A549 (cell line): ENCODE data around the gene LACRT. TPM values are rescaled to one million over a fixed set of nuclear protein-coding genes. Genes with fewer than 3 reads are reported as not detected.

Source experiments
- ATAC-seq, 2 experiments: fragments of 200-7000 bp in 1 of 2; fragments of >200 bp in 1 of 2; cut with Nextera tagmentation in 1 of 2; cut with Tn5 transposase in 1 of 2; 3 replicates each; pipeline versions ENCODE4 v1.8.0 to v1.9.1; 2018 to 2020; ENCODE audit warnings: mild to moderate bottlenecking in 1 of 2, moderate library complexity in 1 of 2
- CTCF ChIA-PET: fragments of 300-600 bp; sonication (Branson Sonifier 250); formaldehyde crosslinking; extraction: SDS; loops from one replicate; lab custom pipeline; 2021; ENCODE audit warnings: antibody characterized with exemption, inconsistent platforms; lab: Yijun Ruan, JAX
- POLR2A ChIA-PET: fragments of 350-600 bp; formaldehyde crosslinking; extraction: SDS; loops from one replicate; lab custom pipeline; 2021; ENCODE audit warnings: antibody characterized with exemption, inconsistent platforms; lab: Yijun Ruan, JAX
- DNase-seq, 2 experiments: peaks; one replicate each; pipeline versions ENCODE4 v3.0.0 to v3.0.0-alpha.2; 2011 to 2016; ENCODE audit warnings: low read depth in 1 of 2, low spot score in 1 of 2
- FAIRE-seq: peaks from 2 replicates; lab custom pipeline; 2011; peaks lifted over from hg19 to GRCh38; lab: Jason Lieb, UNC
- H3K27ac ChIP-seq, 2 experiments: fragments of >200 bp; sonication (Bioruptor Twin); formaldehyde crosslinking; 3 replicates each; pipeline ENCODE4 v1.5.1; 2016 to 2017
- H3K4me1 ChIP-seq: fragments of >200 bp; sonication (Bioruptor Twin); formaldehyde crosslinking; 3 replicates; pipeline ENCODE4 v1.6.1; 2016
- H3K4me2 ChIP-seq: fragments of >200 bp; sonication (Bioruptor Twin); formaldehyde crosslinking; 3 replicates; pipeline ENCODE4 v1.6.1; 2016
- H3K4me3 ChIP-seq: fragments of >200 bp; sonication (Bioruptor Twin); formaldehyde crosslinking; 3 replicates; pipeline ENCODE4 v1.5.1; 2016
- H3K9me3 ChIP-seq: fragments of >200 bp; sonication (Bioruptor Twin); formaldehyde crosslinking; 3 replicates; pipeline ENCODE4 v1.6.1; 2016
- CBX2 ChIP-seq: fragments of 200-600 bp; sonication (generic); IDR thresholded peaks from 2 replicates; pipeline ENCODE4 v1.6.1; 2016; ENCODE audit warnings: low read depth, mild to moderate bottlenecking, borderline replicate concordance
- CBX8 ChIP-seq: fragments of 200-600 bp; sonication (generic); IDR thresholded peaks from 2 replicates; pipeline ENCODE4 v1.6.1; 2016
- CHD2 ChIP-seq: fragments of 150-350 bp; IDR thresholded peaks from 2 replicates; pipeline ENCODE4 v1.6.1; 2014; ENCODE audit warnings: low read length; ENCODE audit not compliant: partially characterized antibody
- CHD4 ChIP-seq: fragments of 200-600 bp; sonication (generic); IDR thresholded peaks from 2 replicates; pipeline ENCODE4 v1.6.1; 2016; ENCODE audit warnings: antibody characterized with exemption, mild to moderate bottlenecking, borderline replicate concordance
- EHMT2 ChIP-seq: fragments of 200-600 bp; sonication (generic); IDR thresholded peaks from 2 replicates; pipeline ENCODE4 v1.6.1; 2016; ENCODE audit warnings: antibody characterized with exemption, low read depth, mild to moderate bottlenecking, moderate library complexity
- EP300 ChIP-seq, 2 experiments: fragments of >200 bp; sonication (Bioruptor Twin); formaldehyde crosslinking; IDR thresholded peaks; 2 replicates in 1 of 2; 3 replicates in 1 of 2; pipeline ENCODE4 v1.6.1; 2016 to 2017
- ESRRA ChIP-seq: fragments of 150-350 bp; IDR thresholded peaks from 2 replicates; pipeline ENCODE4 v1.6.1; 2014; ENCODE audit warnings: mild to moderate bottlenecking, low read length, borderline replicate concordance
- FOXS1 ChIP-seq: fragments of 250-450 bp; sonication (Bioruptor Pico); IDR thresholded peaks from 2 replicates; pipeline ENCODE4 v1.5.0; 2020; ENCODE audit warnings: mild to moderate bottlenecking, moderate library complexity
- GATA3 ChIP-seq: IDR thresholded peaks from 2 replicates; pipeline ENCODE4 v1.6.1; 2012; ENCODE audit warnings: borderline replicate concordance
- HEYL ChIP-seq: fragments of 250-450 bp; sonication (Bioruptor Pico); IDR thresholded peaks from 2 replicates; pipeline ENCODE4 v1.8.0; 2021; ENCODE audit warnings: mild to moderate bottlenecking, moderate library complexity
- HOXA7 ChIP-seq: fragments of 250-450 bp; sonication (Bioruptor Pico); IDR thresholded peaks from 2 replicates; pipeline ENCODE4 v1.5.0; 2020; ENCODE audit warnings: mild to moderate bottlenecking, moderate library complexity
- JUN ChIP-seq, 2 experiments: fragments of >200 bp; sonication (Bioruptor Twin); formaldehyde crosslinking; IDR thresholded peaks; 2 replicates in 1 of 2; 3 replicates in 1 of 2; pipeline ENCODE4 v1.6.1; 2016 to 2017
- JUNB ChIP-seq: fragments of >200 bp; sonication (Bioruptor Twin); formaldehyde crosslinking; IDR thresholded peaks from 2 replicates; pipeline ENCODE4 v1.6.1; 2016
- KDM5A ChIP-seq: fragments of 200-600 bp; sonication (generic); IDR thresholded peaks from 2 replicates; pipeline ENCODE4 v1.6.1; 2016; ENCODE audit warnings: antibody characterized with exemption, mild to moderate bottlenecking
- MAFK ChIP-seq: fragments of 450-650 bp; IDR thresholded peaks from 2 replicates; pipeline ENCODE4 v1.6.1; 2014; ENCODE audit not compliant: partially characterized antibody
- MAZ ChIP-seq: fragments of 150-350 bp; IDR thresholded peaks from 2 replicates; pipeline ENCODE4 v1.6.1; 2014; ENCODE audit warnings: antibody characterized with exemption, low read depth, low read length, borderline replicate concordance
- MYC ChIP-seq: IDR thresholded peaks from 2 replicates; pipeline ENCODE4 v1.6.1; 2012; ENCODE audit warnings: mild to moderate bottlenecking, inconsistent platforms, low read length, improper control_type of control experiment, borderline replicate concordance
- NFE2L2 ChIP-seq: fragments of 150-350 bp; conservative IDR thresholded peaks from 2 replicates; pipeline ENCODE4 v1.6.1; 2014; ENCODE audit warnings: low read length
- NPAS2 ChIP-seq: fragments of 250-450 bp; sonication (Bioruptor Pico); IDR thresholded peaks from 2 replicates; pipeline ENCODE4 v1.8.0; 2022; ENCODE audit warnings: mild to moderate bottlenecking, moderate library complexity, borderline replicate concordance
- NR3C1 ChIP-seq: fragments of >200 bp; sonication (Bioruptor Twin); formaldehyde crosslinking; IDR thresholded peaks from 3 replicates; pipeline ENCODE4 v1.6.1; 2017
- PBX3 ChIP-seq: IDR thresholded peaks from 2 replicates; pipeline ENCODE4 v1.6.1; 2012
- POLR2A ChIP-seq: IDR thresholded peaks from 2 replicates; pipeline ENCODE4 v1.6.1; 2012; ENCODE audit warnings: mild to moderate bottlenecking, low read length
- RAD21 ChIP-seq, 2 experiments: fragments of >200 bp in 1 of 2; sonication (Bioruptor Twin) in 1 of 2; formaldehyde crosslinking in 1 of 2; IDR thresholded peaks in 1 of 2; conservative IDR thresholded peaks in 1 of 2; 2 replicates in 1 of 2; 3 replicates in 1 of 2; pipeline ENCODE4 v1.6.1; 2012 to 2018; ENCODE audit warnings: inconsistent platforms in 1 of 2
- RARB ChIP-seq: fragments of 250-450 bp; sonication (Bioruptor Pico); IDR thresholded peaks from 2 replicates; pipeline ENCODE4 v1.8.0; 2021; ENCODE audit warnings: mild to moderate bottlenecking, moderate library complexity
- RCOR1 ChIP-seq: fragments of 150-350 bp; IDR thresholded peaks from 2 replicates; pipeline ENCODE4 v1.6.1; 2014; ENCODE audit warnings: antibody characterized with exemption, low read length, low read depth
- RNF2 ChIP-seq: fragments of 200-600 bp; sonication (generic); IDR thresholded peaks from 2 replicates; pipeline ENCODE4 v1.6.1; 2016; ENCODE audit warnings: low read depth, mild to moderate bottlenecking, antibody characterized with exemption, moderate library complexity, borderline replicate concordance
- SREBF2 ChIP-seq: fragments of 450-650 bp; IDR thresholded peaks from 2 replicates; pipeline ENCODE4 v1.6.1; 2014; ENCODE audit warnings: mild to moderate bottlenecking, moderate library complexity
- TFCP2L1 ChIP-seq: fragments of 250-450 bp; sonication (Bioruptor Pico); IDR thresholded peaks from 2 replicates; pipeline ENCODE4 v1.5.0; 2021; ENCODE audit warnings: mild to moderate bottlenecking
- ZC3H11A ChIP-seq: fragments of 450-650 bp; IDR thresholded peaks from 2 replicates; pipeline ENCODE4 v1.6.1; 2014; ENCODE audit warnings: antibody characterized with exemption, mild to moderate bottlenecking
- ZSCAN20 ChIP-seq: fragments of 250-450 bp; sonication (Bioruptor Pico); IDR thresholded peaks from 2 replicates; pipeline ENCODE4 v1.8.0; 2022; ENCODE audit warnings: mild to moderate bottlenecking, moderate library complexity
- WGBS: methylation state at CpG from one replicate; pipeline ENCODE4 v1.1.6; 2017; ENCODE audit errors: missing lambda C conversion rate; 5-methylcytosine and 5-hydroxymethylcytosine counted together
- polyA plus RNA-seq, 4 experiments: library from polyadenylated mRNA; depleted of rRNA in 3 of 4; stranded (reverse); fragments of >200 nt; fragmentation: RNase III in 1 of 4; extraction: RNeasy Plus Mini Kit Qiagen cat#74134 plus additional on column Dnase treatment in 1 of 4; gene quantifications; 2 replicates in 3 of 4; 3 replicates in 1 of 4; pipeline ENCODE4 v1.2.3, GENCODE V29; 2011 to 2017
- TF ChIP-seq, protein P1 (sequence below): fragments of >200 bp; sonication (Bioruptor Twin); formaldehyde crosslinking; IDR thresholded peaks from 3 replicates; pipeline ENCODE4 v1.5.1; 2016
- TF ChIP-seq, protein P2 (sequence below): fragments of 450-650 bp; IDR thresholded peaks from 2 replicates; pipeline ENCODE4 v1.6.1; 2014; ENCODE audit warnings: antibody characterized with exemption
- TF ChIP-seq, protein P3 (sequence below): fragments of 250-450 bp; sonication (Bioruptor Pico); IDR thresholded peaks from 2 replicates; pipeline ENCODE4 v1.5.0; 2021; ENCODE audit warnings: mild to moderate bottlenecking, moderate library complexity, borderline replicate concordance

Gene LACRT
- polyA plus RNA-seq, 2 of the 4 experiments (the other 2 are of a cell fraction), result not detected

DNA sequence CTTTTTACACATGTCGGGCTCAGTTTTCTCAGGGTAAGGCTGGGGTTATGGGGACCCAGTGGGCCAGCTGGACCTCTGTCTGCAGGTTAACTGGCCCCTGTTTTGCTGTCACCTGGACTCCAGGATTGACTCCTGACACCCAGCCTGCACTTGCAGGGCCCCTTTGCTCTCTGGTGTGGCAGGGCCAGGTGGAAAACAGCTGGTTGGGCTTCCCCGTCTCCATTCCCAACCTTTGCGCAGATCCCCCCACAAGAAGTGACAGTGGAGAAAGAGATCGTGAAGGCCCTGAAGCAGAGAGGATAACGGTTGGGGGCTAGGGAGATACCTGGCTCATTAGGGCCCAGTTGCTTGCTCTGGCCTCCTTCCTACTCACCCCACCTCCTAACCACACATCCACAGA is 44.7 kb downstream of the LACRT start:
- Histone ChIP-seq H3K4me2 (no peak overlapping the region), H3K9me3 (no peaks in the 10 kb centered on the region), H3K4me1 (peaks cover 11% of the 10 kb centered on the region), H3K27ac (no peak overlapping the region)
- ChIA-PET CTCF (interaction anchor here (2.3 kb wide), 1 partner anchor 10 kb away, joined by 9 read pairs; no protein-coding TSS in a partner anchor), POLR2A (no interaction called here)
- 85% methylated on average over 5 of the region's 5 CpGs for WGBS
- TF ChIP-seq EHMT2, result no peak
- no peak for TF ChIP-seq CBX2
- no peak for TF ChIP-seq GATA3
- no peak for TF ChIP-seq CBX8
- no peak for TF ChIP-seq POLR2A
- no peak for TF ChIP-seq PBX3
- TF ChIP-seq RCOR1, result no peak
- TF ChIP-seq JUNB, result no peak
- TF ChIP-seq CHD4, result no peak
- no peak for TF ChIP-seq KDM5A
- TF ChIP-seq, protein P1, sequence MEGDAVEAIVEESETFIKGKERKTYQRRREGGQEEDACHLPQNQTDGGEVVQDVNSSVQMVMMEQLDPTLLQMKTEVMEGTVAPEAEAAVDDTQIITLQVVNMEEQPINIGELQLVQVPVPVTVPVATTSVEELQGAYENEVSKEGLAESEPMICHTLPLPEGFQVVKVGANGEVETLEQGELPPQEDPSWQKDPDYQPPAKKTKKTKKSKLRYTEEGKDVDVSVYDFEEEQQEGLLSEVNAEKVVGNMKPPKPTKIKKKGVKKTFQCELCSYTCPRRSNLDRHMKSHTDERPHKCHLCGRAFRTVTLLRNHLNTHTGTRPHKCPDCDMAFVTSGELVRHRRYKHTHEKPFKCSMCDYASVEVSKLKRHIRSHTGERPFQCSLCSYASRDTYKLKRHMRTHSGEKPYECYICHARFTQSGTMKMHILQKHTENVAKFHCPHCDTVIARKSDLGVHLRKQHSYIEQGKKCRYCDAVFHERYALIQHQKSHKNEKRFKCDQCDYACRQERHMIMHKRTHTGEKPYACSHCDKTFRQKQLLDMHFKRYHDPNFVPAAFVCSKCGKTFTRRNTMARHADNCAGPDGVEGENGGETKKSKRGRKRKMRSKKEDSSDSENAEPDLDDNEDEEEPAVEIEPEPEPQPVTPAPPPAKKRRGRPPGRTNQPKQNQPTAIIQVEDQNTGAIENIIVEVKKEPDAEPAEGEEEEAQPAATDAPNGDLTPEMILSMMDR, result no peak
- TF ChIP-seq NFE2L2, result no peak
- no peak for TF ChIP-seq NR3C1
- TF ChIP-seq, protein P2, sequence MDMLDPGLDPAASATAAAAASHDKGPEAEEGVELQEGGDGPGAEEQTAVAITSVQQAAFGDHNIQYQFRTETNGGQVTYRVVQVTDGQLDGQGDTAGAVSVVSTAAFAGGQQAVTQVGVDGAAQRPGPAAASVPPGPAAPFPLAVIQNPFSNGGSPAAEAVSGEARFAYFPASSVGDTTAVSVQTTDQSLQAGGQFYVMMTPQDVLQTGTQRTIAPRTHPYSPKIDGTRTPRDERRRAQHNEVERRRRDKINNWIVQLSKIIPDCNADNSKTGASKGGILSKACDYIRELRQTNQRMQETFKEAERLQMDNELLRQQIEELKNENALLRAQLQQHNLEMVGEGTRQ, result no peak
- no peak for TF ChIP-seq ESRRA
- TF ChIP-seq JUN (IDR thresholded peaks at IDR 0.05), result no peak
- no peak for TF ChIP-seq EP300 (IDR thresholded peaks at IDR 0.05)
- no peak for TF ChIP-seq MYC
- TF ChIP-seq, all 56 proteins: peak for 0
- FAIRE-seq, result no peak
- DNase-seq, result no peak
- no peak for ATAC-seq
- no peak overlapping the region for H3K4me3 ChIP-seq

DNA sequence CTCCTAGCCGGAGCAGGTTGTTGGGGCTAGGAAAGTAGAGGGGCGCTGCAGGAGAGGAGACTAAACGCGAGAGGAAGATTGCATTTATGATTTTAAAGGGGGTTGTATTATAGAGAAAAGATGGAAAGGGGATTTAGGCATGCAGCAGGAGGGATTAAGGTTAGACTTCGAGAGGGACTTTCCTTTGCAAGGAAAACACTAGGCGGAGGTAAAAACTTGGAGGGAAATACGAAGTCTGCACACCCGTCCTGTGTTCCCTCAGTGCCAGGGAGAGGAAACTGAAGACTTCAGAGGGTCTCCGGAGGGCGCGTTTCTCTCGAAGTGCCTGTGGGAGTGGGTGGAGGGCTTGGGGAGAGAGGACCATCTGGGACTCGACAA is 45.8 kb downstream of the LACRT start:
- no peak for DNase-seq
- Histone ChIP-seq H3K4me2 (peak overlapping the region; percentile 95), H3K4me3 (peak overlapping the region; percentile 57), H3K9me3 (no peaks in the 10 kb centered on the region), H3K27ac (peak overlapping the region in 1 of 2 experiments; percentile 66; a peak in 1 of 6 replicates), H3K4me1 (peaks cover 11% of the 10 kb centered on the region)
- ATAC-seq, result no peak
- POLR2A ChIA-PET, result no interaction called here
- no peak for FAIRE-seq
- CTCF ChIA-PET, result interaction anchor here (0.7 kb wide), 1 partner anchor 105 kb away, joined by 3 read pairs; no protein-coding TSS in a partner anchor
- TF ChIP-seq MAFK (no peak), FOXS1 (CRISPR knock-in tag) (no peak), HEYL (CRISPR knock-in tag) (no peak), HOXA7 (CRISPR knock-in tag) (no peak), RNF2 (no peak), ESRRA (no peak), SREBF2 (no peak), JUN (IDR thresholded peaks at IDR 0.05) (no peak), EHMT2 (no peak), CHD2 (no peak), NFE2L2 (no peak), ZC3H11A (no peak), ZSCAN20 (CRISPR knock-in tag) (no peak), TFCP2L1 (CRISPR knock-in tag) (no peak), RAD21 (conservative IDR thresholded peaks at IDR 0.05 in 1 of 2, IDR thresholded peaks at IDR 0.05 in 1 of 2) (no peak), NPAS2 (no peak), RARB (no peak), MAZ (no peak)
- TF ChIP-seq, protein P3, sequence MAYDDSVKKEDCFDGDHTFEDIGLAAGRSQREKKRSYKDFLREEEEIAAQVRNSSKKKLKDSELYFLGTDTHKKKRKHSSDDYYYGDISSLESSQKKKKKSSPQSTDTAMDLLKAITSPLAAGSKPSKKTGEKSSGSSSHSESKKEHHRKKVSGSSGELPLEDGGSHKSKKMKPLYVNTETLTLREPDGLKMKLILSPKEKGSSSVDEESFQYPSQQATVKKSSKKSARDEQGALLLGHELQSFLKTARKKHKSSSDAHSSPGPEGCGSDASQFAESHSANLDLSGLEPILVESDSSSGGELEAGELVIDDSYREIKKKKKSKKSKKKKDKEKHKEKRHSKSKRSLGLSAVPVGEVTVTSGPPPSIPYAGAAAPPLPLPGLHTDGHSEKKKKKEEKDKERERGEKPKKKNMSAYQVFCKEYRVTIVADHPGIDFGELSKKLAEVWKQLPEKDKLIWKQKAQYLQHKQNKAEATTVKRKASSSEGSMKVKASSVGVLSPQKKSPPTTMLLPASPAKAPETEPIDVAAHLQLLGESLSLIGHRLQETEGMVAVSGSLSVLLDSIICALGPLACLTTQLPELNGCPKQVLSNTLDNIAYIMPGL (CRISPR knock-in tag), result no peak
- 44% methylated on average over 13 of the region's 13 CpGs for WGBS
